PFSK-1 (cell line): ENCODE data around the gene RGS7.

ENCODE experiments used
- POLR2AphosphoS5 ChIP-seq: IDR thresholded peaks from 2 replicates; pipeline ENCODE4 v1.6.1; 2012; ENCODE audit warnings: low read depth, mild to moderate bottlenecking, control low read depth, low read length, moderate library complexity
- REST ChIP-seq, 2 experiments: IDR thresholded peaks; 2 replicates each; pipeline versions ENCODE4 v1.6.1 to v1.8.0; 2011 to 2012; ENCODE audit warnings: low read depth in 2 of 2, low read length in 2 of 2, control low read depth in 1 of 2, inconsistent platforms in 1 of 2, mild to moderate bottlenecking in 1 of 2, moderate library complexity in 1 of 2; ENCODE audit not compliant: insufficient read depth in 1 of 2
- TAF1 ChIP-seq: IDR thresholded peaks from 2 replicates; pipeline ENCODE4 v1.6.1; 2012; ENCODE audit warnings: low read length, control low read depth, borderline replicate concordance; ENCODE audit not compliant: insufficient read depth

DNA sequence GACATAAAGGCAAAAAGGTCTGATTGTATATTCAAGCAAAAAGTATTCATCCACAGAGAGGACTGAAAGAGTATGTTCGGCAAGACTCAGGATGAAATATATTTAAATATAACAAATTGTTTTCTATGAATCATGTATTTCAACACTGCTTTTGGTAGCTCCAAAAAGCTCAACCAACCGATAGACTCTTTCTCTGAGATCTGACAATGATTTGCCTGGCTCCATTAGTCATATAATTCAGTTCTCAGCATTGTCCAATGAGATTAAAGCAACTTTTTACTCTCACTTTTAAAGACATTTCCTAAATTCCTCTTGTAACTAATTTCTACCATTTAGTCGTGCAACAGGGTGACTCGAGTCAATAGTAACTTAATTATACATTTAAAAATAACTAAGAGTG is 426.0 kb downstream of the RGS7 start:
- TF ChIP-seq TAF1 (no peak), REST (IDR thresholded peaks at IDR 0.05; ENCODE audit: insufficient read depth in 1 of 2, low read depth in 2 of 2, low read length in 2 of 2) (no peak), POLR2AphosphoS5 (no peak)
